ENCODE measurements around the gene ZFP57. TPM values are rescaled to one million over a fixed set of nuclear protein-coding genes. Genes with fewer than 3 reads are reported as not detected.

Gene ZFP57
- total RNA-seq, 1 donor from 2014 or later = 1.4 TPM

DNA sequence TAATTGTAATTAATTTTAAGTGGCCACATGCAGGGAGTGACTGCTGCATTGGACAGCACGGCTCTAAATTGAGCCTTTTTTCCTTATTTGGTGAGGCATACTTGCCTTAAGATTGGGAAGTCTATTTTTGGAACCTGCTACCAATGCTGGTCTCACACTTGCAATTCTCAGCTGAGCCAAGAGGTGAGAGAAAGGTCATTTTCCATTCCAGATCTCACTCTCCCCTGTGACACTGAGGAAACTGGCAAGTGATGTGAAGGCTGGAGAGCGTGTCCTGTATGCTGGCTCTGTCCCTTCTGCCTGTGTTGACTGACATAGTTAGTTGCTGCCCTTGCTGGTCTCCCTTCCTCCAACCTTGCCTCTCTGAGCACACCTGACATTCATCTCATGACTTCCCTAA is 24.8 kb downstream of the ZFP57 start:
- DNase-seq (ENCODE audit: low read depth in 2 of 2) = no peak

DNA sequence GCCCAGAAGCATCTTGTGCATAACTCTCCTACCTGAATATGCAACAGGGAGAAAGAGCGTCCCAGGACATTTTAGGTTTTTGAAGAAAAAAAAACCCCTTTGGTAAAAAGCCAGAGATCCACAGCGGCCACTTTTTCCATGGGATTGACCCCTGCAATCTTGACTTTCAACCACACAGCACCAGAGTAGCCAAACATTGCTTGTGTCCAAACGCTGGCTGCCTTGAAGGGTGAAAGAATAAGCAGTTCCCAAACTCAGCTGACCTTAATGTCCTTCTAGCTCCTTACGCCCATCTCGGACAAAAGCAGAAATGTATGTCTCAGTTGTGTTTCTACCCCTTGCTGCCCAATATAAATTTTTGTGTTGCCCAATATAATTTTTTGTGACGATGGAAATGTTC is 25.3 kb downstream of the ZFP57 start:
- no peak for DNase-seq (ENCODE audit: low read depth in 2 of 2)

- DNase-seq (ENCODE audit: low read depth in 2 of 2) = peak; percentile 83 to 86
These were observed 27.4 kb downstream of the ZFP57 start for GRCh38 chr6:29653452-29654038.

GRCh38 chr6:29652198-29652584 is 28.8 kb downstream of the ZFP57 start:
- DNase-seq (ENCODE audit: low read depth in 2 of 2) = no peak

GRCh38 chr6:29651413-29652197 is 29.3 kb downstream of the ZFP57 start:
- DNase-seq (ENCODE audit: low read depth in 2 of 2) = peak; percentile 41 to 56

DNA sequence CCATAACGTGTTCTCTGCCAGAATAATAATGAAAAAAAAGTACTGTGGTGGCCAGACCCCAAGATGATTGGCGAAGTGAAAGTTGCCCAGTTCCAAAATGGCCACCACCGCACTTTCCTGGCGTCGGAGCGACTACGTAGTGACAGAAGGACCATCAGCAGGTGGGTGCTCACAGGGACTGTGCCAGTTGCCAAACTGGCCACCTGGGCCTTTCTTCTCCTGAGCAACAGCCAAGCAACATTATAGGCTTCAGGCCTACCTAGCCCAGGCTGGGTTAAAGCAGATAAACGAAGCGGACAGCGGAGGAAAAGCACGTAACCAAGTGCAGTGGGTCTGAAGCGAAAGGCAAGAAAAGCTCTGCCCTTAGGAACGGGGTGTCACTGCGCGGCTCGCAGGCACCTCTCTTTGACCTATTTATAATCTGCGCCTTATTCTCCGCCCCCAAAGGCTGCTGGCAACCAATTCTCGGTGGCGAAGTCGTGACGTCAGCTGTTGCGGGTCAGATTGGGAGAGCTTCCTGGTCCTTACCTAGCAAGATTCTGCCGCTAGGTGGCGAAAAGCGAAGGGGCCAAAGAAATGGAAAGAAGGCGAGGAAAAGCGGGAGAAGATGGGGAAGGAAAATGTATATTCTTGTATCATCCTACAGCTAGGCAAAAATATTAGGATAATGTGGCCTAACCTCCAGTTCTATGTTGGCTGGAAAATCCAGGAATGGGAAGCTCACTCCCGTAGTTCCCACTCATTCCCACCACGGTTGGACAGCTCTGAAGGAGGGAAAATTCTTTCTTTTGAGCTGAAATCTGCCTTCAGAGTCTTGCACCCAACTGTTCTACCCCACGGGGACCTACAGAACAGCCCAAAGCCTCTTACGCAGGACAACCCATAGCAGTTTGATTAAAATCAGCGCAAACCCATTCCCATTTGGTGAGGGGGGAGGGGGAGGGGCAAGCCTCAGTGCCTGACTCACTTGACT is 31.0 kb downstream of the ZFP57 start:
- peak; percentile 95 to 96 for DNase-seq (ENCODE audit: low read depth in 2 of 2)

- DNase-seq (ENCODE audit: low read depth in 2 of 2) = peak; percentile 58 to 59
These were observed 32.9 kb downstream of the ZFP57 start for GRCh38 chr6:29647927-29648642.

DNA sequence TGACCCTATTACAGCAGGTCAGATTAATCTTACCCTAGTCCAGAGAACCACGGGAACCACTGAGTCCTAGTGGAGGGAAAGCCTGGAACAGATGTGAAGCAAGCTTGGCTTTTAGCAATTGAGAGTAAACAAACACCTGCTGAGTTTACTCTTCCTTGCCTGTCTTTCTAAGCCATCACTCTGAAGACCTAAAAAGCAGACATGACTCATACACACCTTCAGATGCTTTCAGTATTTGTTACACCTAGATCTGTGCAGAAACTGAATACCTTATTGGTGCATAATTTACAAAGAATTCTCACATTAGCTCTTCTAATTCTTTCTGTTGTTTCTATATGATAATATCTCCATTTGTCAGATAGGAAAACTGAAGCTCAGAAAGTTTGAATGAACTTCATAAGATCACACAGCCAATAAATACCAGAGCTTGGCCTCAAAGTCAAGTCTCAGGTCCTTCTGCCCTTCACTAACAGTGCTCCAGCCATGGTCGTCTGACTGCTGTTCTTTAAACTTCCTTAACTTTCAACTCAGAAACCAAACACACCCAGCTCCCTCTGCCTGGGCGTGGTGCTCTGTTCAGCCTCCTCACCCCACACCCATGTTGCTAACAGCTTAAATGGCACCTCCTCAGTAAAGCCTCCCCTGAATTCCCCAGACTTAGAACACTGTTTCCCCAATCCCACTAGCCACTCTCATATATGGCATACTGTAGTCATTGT is 39.4 kb downstream of the ZFP57 start:
- no peak for DNase-seq (ENCODE audit: low read depth in 2 of 2)

- DNase-seq (ENCODE audit: low read depth in 2 of 2) = no peak
These were observed 43.7 kb downstream of the ZFP57 start for GRCh38 chr6:29637247-29637646.

- DNase-seq (ENCODE audit: low read depth in 2 of 2) = no peak
These were observed 47.4 kb downstream of the ZFP57 start for GRCh38 chr6:29633534-29633905.

DNA sequence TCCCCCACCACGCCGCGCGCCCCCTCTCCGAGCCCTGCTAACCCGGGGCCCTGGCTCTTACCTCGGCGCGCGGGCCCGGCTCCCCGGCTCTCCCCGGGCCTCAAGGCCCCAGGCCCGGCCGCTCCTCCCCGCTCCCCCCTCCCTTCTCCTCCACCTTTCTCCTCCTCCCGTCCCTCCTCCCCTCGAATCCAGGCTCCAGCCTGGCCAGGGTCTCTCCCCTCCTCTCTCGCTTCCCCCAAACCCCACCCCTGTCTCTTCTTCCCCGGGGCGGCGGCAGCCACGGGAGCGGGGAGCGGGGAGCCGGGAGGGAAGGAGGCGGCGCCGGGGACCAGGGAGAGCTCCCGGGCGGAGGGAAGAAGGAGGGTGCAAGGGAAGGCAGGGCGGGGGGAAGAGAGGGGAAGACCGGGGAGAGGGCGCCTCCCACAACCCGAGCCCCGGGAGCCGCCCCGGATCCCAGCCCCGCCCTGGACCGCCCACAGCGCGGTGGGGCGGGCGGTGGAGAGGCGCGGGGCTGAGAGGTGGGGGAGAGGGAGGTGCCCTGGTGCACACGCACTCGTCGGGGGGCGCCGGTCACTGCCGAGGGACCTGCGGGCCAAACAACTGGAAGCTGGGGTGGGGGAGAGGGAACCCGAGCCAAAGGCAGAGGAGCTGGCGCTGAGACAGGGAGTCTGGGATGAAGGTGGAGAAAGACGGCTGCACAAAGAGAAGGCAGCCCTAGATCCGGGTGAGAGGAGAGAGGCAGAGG is 48.0 kb downstream of the ZFP57 start, which contains the start of gene GABBR1:
Gene GABBR1, minus strand, starts transcription at position 395 of the 745 bp plus-strand sequence. CDS start 798 bp downstream, outside the sequence.
- peak in 1 of 2 donors; percentile 75 for DNase-seq (ENCODE audit: low read depth in 2 of 2)

DNA sequence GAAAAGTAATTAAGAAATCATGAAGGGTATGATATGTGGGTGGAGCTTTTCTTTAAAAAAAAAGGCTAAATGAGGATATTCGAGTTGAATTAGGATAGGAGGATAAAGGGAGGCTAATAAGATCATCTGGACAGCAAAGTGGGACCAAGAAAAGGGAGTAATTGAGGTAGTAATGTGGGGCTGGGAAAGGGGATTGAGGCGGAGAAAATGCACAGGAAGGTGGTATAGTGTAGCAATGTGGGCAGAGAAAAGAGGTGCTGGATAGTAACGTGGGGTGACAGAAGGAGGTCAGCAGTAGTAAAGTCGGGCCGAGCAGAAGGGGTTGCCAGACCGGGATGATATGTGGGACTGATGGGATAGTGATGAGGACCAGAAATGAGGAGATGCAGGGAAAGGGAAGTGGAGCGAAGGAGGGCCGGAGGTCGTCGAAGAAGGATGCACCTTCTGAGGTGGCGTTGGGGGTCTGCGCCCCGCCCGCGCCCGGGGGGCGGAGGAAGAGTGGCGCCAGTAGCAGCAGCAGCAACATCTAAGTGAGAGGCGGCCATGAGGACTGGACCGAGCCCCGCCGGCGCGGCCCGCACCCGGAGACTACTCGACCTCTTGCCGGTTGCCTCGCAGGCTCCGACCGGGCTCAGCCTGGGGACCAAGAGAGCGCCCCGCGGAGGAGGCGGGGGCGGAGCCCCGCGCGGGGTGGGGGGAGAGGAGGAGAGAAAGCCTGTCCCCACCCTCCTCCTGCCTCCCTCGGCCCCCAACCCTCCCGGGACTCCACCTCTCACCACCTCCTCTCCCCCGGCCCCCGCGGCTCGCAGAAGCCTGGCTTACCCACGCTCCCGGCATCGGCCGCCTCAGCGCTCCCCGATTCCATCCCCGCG is 48.9 kb downstream of the ZFP57 start:
- DNase-seq (ENCODE audit: low read depth in 2 of 2) = peak in 1 of 2 donors; percentile 54

DNA sequence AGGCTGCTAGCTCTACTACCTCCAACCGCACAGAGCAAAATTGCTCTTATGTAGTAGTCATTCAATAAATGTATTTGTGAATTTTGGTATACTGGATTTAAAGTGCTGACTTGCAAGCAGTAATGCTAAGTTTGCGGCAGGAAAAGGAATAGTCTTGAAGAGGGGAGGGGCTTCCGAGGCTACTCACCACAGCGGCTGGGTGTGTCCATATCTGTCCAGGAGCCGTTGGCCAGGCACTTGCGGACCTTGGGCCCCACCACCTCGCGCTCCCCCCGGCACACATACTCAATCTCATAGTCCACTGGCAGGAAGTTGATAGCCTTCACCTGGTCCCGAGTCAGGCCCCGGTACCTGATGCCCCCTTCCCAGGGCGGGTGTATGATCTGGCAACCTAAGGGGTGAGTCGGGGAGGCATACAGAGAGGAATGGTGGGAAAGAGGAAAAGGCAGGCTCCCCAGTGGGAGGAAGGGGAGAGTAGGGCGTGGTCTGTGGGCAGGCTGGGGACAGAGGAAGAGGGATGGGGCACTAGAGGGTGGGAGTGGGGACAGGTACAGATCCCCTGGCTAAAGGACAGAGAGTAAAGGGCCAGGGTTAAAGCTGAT is 49.6 kb downstream of the ZFP57 start:
- peak in 1 of 2 donors; percentile 60 for DNase-seq (ENCODE audit: low read depth in 2 of 2)

- DNase-seq (ENCODE audit: low read depth in 2 of 2) = no peak
These were observed 50.6 kb downstream of the ZFP57 start for GRCh38 chr6:29630315-29630714.

GRCh38 chr6:29629571-29629970 is 51.4 kb downstream of the ZFP57 start:
- peak in 1 of 2 donors; percentile 39 for DNase-seq (ENCODE audit: low read depth in 2 of 2)

GRCh38 chr6:29628419-29629281 is 52.3 kb downstream of the ZFP57 start:
- DNase-seq (ENCODE audit: low read depth in 2 of 2) = peak; percentile 66 to 84

DNA sequence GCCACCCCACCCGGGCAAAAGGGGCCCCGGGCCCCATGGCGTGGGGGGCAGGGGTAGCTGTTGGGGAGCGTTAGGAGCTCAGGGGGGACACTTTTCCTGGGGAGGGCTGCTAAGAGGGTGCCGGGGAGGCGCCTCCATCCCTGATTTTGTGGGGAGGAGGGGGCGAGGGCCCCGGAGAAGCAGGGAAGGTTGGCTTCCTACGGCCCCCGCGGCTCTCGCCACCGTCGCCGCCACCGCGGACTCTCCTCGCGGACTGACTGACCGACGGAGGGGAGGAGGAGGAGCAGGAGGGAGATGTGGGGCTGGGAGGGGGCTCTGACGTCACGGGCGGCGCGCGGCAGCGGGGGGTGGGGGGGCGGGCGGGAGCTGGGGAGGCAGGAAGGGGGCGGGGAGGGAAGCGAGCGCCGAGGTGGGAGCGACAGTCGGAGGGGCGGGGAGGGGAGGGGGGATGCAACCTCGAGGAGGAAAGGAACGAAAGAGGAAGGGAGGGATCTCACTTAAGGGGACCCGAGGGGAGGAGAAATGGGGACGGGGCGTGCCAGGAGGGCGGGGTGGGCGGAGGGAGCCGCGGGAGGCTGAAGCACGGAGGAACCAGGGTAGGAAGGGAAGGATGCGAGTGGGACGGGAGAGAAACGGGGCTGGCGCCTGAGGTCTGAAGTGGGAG is 53.1 kb downstream of the ZFP57 start:
- peak; percentile 58 to 75 for DNase-seq (ENCODE audit: low read depth in 2 of 2)
